ENCODE data around the gene OXNAD1.
"Not testable (repeated sequence)": the region's sequence is repeated elsewhere in the genome, so short reads cannot be mapped to it uniquely, and the experiment has no call there.

Gene OXNAD1

GRCh38 chr3:16304061-16305010, 39.3 kb downstream of the OXNAD1 start:
- no peak for DNase-seq

GRCh38 chr3:16305111-16305541, 40.1 kb downstream of the OXNAD1 start:
- no peak for DNase-seq

- DNase-seq, result no peak
These were observed 43.0 kb downstream of the OXNAD1 start for GRCh38 chr3:16307832-16308531.

- DNase-seq, result no peak
These were observed 43.7 kb downstream of the OXNAD1 start for GRCh38 chr3:16308727-16309126.

- DNase-seq, result no peak
These were observed 44.5 kb downstream of the OXNAD1 start for GRCh38 chr3:16309558-16309957.

- DNase-seq, result not testable (repeated sequence)
These were observed 45.5 kb downstream of the OXNAD1 start for GRCh38 chr3:16310486-16310885.

- DNase-seq, result peak; percentile 55
These were observed 47.0 kb downstream of the OXNAD1 start for GRCh38 chr3:16311960-16312451.

- DNase-seq, result no peak
These were observed 49.1 kb downstream of the OXNAD1 start for GRCh38 chr3:16313886-16314645.

GRCh38 chr3:16315623-16316022, 50.6 kb downstream of the OXNAD1 start:
- no peak for DNase-seq

GRCh38 chr3:16316396-16316795, 51.4 kb downstream of the OXNAD1 start:
- DNase-seq, result no peak

GRCh38 chr3:16316847-16317560, 52.0 kb downstream of the OXNAD1 start:
- DNase-seq, result no peak

GRCh38 chr3:16317561-16317945, 52.5 kb downstream of the OXNAD1 start:
- DNase-seq, result no peak

- no peak for DNase-seq
These were observed 53.2 kb downstream of the OXNAD1 start for GRCh38 chr3:16318176-16318575.

- peak; percentile 70 for DNase-seq
These were observed 54.3 kb downstream of the OXNAD1 start for GRCh38 chr3:16319307-16319706.

GRCh38 chr3:16319723-16320122, 54.7 kb downstream of the OXNAD1 start:
- peak; percentile 19 for DNase-seq

GRCh38 chr3:16320711-16321110, 55.7 kb downstream of the OXNAD1 start:
- no peak for DNase-seq

GRCh38 chr3:16322189-16322588, 57.2 kb downstream of the OXNAD1 start:
- no peak for DNase-seq

- no peak for DNase-seq
These were observed 58.7 kb downstream of the OXNAD1 start for GRCh38 chr3:16323737-16324136.

- DNase-seq, result no peak
These were observed 60.8 kb downstream of the OXNAD1 start for GRCh38 chr3:16325850-16326249.

- no peak for DNase-seq
These were observed 61.8 kb downstream of the OXNAD1 start for GRCh38 chr3:16326724-16327349.

- no peak for DNase-seq
These were observed 63.1 kb downstream of the OXNAD1 start for GRCh38 chr3:16328124-16328523.
